MG63 (cell line): ENCODE measurements around the gene TCEANC2. TPM values are rescaled to one million over a fixed set of nuclear protein-coding genes. Genes with fewer than 3 reads are reported as not detected.
"Not testable (repeated sequence)": the region's sequence is repeated elsewhere in the genome, so short reads cannot be mapped to it uniquely, and the experiment has no call there.

Experiments
- DNase-seq: peaks from one replicate; pipeline ENCODE4 v3.0.0-alpha.2; 2020
- H3K27me3 ChIP-seq: fragments of 250-450 bp; sonication (Bioruptor Pico); 2 replicates; pipeline ENCODE4 v1.5.1; 2020; ENCODE audit warnings: mild to moderate bottlenecking, moderate library complexity
- H3K36me3 ChIP-seq: fragments of 250-450 bp; sonication (Bioruptor Pico); 2 replicates; pipeline ENCODE4 v1.5.1; 2020; ENCODE audit warnings: mild to moderate bottlenecking, moderate library complexity
- H3K4me3 ChIP-seq: fragments of 250-450 bp; sonication (Bioruptor Pico); 2 replicates; pipeline ENCODE4 v1.5.1; 2020; ENCODE audit warnings: mild to moderate bottlenecking, moderate library complexity
- H3K9me3 ChIP-seq: fragments of 250-450 bp; sonication (Bioruptor Pico); 2 replicates; pipeline ENCODE4 v1.5.1; 2020; ENCODE audit warnings: mild to moderate bottlenecking, moderate library complexity
- total RNA-seq: library from RNA; depleted of rRNA; stranded (reverse); fragments of >200 nt; shearing (Covaris generic); gene quantifications from 2 replicates; pipeline ENCODE4 v1.2.3, GENCODE V29; 2014; ENCODE audit warnings: low replicate concordance

Gene TCEANC2
- total RNA-seq, 1 experiment from 2014 or later: 3.0 TPM

DNA sequence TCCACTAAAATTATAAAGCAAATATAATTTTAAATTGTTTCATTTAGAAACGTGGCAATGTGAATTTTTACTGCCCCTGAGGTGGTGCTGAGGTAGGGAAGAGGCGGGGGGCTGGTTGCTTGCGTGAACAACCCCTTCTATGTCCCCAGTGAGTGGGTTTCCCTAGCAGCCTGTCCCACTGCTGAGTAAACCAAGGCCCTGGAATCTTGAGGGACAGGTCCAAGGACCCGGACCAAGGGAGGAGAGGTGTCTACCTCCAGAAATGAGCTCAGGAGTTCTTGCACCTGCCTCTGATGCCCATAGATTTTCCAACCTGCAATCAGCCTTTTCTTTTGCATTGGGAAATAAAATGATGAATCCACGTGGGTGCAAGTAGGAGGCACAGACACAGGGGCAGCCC is 34.8 kb upstream of the TCEANC2 start:
- DNase-seq: no peak
- Histone ChIP-seq H3K4me3 (no peak overlapping the region), H3K36me3 (no peaks in the 10 kb centered on the region), H3K9me3 (no peaks in the 10 kb centered on the region), H3K27me3 (no peaks in the 10 kb centered on the region)

DNA sequence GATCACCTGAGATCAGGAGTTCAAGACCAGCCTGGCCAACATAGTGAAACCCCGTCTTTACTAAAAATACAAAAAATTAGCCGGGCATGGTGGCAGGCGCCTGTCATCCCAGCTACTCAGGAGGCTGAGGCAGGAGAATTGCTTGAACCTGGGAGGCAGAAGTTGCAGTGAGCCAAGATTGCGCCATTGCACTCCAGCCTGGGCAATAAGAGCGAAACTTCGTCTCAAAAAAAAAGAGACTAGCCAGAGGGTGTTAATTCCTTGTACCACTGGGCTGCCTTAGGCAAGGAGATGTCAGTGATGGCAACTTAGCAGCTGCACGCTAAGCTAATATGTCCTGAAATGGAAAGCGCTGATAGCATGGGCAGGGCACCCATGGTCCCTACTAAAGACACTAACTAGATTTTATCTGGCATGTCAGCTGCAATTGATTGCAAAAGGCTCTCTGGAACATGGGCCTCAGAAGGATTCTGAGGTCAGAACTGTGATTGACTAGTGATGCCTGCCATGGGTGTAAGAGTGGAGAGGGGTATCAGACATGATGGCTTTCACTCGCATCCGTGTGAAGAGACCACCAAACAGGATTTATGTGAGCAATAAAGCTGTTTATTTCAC is 33.7 kb upstream of the TCEANC2 start:
- not testable (repeated sequence) for H3K9me3 ChIP-seq, H3K27me3 ChIP-seq, H3K36me3 ChIP-seq, DNase-seq, H3K4me3 ChIP-seq

DNA sequence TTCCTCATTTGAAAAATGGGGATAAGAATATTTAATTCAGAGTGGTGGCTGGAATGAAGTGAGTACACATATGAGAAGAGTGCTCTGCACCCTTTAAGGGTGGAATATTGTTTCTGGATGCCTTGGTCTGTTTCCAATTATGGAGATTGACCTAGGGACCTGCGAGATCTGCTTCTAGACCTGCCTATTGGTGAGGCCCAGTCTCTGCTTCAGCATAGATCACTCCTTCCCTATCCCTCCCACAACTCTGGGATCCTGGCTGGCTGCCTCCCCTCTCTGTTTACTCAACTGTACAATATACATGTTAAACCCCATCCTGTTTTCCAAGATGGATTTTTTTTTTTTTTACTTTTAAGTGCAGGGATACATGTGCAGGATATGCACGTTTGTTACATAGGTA is 29.1 kb upstream of the TCEANC2 start:
- H3K27me3 ChIP-seq: no peaks in the 10 kb centered on the region
- no peaks in the 10 kb centered on the region for H3K36me3 ChIP-seq
- no peaks in the 10 kb centered on the region for H3K9me3 ChIP-seq
- no peak overlapping the region for H3K4me3 ChIP-seq
- DNase-seq: no peak

DNA sequence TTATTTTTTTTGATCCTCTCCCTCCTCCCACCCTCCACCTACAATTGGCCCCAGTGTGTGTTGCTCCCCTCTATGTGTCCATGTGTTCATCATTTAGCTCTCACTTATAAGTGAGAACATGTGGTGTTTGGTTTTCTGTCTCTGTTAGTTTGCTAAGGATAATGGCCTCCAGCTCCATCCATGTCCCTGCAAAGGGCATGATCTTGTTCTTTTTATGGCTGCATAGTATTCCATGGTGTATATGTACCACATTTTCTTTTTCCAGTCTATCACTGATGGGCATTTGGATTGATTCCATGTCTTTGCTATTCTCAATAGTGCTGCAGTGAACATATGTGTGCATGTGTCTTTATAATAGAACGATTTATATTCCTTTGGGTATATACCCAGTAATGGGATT is 28.6 kb upstream of the TCEANC2 start:
- not testable (repeated sequence) for H3K9me3 ChIP-seq, H3K4me3 ChIP-seq, H3K36me3 ChIP-seq, H3K27me3 ChIP-seq, DNase-seq

DNA sequence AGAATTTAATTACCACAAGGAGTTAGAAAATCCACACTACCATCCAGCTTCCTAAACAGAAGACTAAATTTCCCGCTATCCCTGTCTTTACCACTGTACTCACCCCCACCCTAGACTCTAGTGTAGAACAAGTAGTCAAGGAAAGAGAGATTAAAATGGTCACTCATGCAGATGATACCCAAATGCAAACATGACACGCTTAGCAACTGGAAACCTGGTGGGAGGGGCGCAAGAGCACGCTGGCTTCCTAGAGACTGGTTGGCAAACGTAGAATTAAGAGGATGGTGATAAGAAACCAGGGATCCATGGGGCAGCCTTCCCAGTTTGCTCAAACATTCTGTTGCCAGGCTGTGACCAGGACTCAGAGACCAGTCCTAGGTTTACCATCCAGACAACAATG is 25.6 kb upstream of the TCEANC2 start:
- DNase-seq: no peak
- Histone ChIP-seq H3K27me3 (no peaks in the 10 kb centered on the region), H3K9me3 (no peaks in the 10 kb centered on the region), H3K4me3 (no peak overlapping the region), H3K36me3 (0 out of 2 replicates have a peak, but pooled peaks cover 2% of the 10 kb centered on the region)

DNA sequence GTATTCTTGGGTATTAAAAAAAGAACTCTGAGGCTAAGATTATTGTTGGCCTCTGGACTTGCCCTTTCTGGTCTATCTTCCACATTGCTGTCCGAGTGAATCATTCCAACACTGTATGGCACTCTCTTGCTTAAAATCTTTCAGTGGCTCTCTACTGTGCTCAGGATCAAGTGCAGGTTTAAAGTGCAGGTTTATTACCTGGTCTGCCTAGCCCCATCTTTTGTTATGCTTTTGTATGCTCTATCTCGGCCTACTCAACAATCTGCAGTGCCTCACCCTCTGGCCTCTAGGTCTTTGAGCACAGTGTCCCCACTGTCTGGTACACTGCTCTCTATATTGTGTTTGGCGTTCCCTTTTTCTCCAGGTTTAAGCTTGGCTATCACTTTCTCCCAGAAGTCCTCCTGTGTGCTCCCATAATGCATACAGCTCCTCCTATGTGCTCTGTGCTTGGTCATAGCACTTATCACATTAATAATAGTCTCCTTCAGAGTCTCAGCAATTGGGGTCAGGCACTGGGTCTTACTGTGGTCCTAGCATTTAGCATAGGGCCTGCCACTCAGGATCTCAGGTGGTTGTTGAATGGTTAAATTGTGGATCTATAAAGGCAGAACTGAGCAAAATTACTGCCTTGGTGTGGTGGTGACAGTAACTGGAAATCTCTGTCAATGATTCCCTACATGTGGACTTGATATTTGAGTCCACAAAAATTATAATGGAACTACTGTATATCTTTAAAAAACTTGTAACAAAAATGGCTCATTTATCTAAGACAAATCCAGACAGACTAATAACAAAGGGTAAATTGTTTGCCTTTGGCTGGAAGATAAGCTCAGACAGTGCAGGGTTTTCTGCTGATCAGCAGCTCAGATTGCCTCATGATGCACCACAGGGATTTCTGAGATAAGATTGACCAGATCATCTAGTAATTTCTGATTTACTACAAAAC is 24.8 kb upstream of the TCEANC2 start:
- no peaks in the 10 kb centered on the region for H3K27me3 ChIP-seq
- no peaks in the 10 kb centered on the region for H3K9me3 ChIP-seq
- no peak for DNase-seq
- H3K36me3 ChIP-seq: 0 out of 2 replicates have a peak, but pooled peaks cover 2% of the 10 kb centered on the region
- H3K4me3 ChIP-seq: no peak overlapping the region

DNA sequence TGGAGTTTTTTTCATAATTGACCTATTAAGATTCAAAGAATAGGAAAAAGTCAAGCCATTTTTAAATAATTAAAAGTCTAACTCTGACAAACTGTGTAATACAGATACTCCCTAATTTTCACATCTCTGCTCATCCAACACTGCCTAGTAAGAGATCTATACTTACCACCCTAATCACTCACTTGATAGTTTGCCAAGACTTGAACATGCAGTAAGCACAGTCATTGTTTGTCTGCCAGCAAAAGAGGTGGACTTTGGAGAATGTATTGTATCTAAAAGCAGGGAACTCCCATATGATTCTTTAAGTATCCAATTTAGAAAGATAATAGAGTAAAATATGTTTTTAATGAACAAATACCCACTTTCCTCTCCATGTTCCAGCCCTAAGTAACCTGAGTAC is 15.9 kb upstream of the TCEANC2 start:
- DNase-seq: no peak
- H3K9me3 ChIP-seq: no peaks in the 10 kb centered on the region
- H3K4me3 ChIP-seq: no peak overlapping the region
- peaks cover 19% of the 10 kb centered on the region for H3K36me3 ChIP-seq
- H3K27me3 ChIP-seq: no peaks in the 10 kb centered on the region

DNA sequence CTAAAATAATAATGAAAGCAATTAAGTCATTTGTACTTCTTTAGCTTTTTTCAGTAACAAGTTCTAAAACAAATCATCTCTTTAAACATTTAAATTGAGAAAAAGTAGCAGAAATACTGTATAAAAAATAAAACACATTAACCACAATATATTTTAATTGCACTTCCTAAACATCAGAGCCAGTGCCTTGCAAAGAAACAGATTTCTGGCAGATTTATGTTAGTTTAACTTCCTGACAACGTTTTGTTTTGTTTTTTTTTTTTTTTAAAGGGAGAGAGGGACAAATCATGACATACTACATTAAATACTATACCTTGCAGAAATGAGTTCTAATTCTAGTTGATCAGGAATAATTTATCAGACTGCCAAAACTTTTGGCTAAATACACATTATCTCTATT is 11.6 kb upstream of the TCEANC2 start:
- DNase-seq: no peak
- H3K36me3 ChIP-seq: peaks cover 22% of the 10 kb centered on the region
- H3K27me3 ChIP-seq: no peaks in the 10 kb centered on the region
- H3K9me3 ChIP-seq: no peaks in the 10 kb centered on the region
- H3K4me3 ChIP-seq: no peak overlapping the region

DNA sequence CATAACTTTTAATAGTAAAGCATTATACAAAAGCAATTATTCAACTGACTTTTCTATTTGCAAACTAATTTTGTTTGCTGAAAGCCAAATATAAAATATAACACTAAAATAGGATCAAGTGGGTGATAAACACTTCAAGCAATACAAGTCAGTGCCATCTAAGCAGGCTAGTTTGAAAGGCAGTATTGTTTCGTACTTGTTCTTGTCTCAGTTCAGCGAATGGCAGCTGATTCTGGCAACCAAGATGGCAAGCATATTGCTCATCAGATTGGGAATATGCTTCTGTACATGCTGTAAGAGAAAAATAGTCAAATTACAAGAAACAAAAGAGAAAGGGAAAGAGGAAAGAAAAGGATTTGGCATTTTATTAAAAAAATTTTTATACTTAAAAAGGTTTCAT is 7.9 kb upstream of the TCEANC2 start:
- H3K4me3 ChIP-seq: no peak overlapping the region
- DNase-seq: no peak
- no peaks in the 10 kb centered on the region for H3K27me3 ChIP-seq
- H3K36me3 ChIP-seq: peaks cover 22% of the 10 kb centered on the region
- no peaks in the 10 kb centered on the region for H3K9me3 ChIP-seq

DNA sequence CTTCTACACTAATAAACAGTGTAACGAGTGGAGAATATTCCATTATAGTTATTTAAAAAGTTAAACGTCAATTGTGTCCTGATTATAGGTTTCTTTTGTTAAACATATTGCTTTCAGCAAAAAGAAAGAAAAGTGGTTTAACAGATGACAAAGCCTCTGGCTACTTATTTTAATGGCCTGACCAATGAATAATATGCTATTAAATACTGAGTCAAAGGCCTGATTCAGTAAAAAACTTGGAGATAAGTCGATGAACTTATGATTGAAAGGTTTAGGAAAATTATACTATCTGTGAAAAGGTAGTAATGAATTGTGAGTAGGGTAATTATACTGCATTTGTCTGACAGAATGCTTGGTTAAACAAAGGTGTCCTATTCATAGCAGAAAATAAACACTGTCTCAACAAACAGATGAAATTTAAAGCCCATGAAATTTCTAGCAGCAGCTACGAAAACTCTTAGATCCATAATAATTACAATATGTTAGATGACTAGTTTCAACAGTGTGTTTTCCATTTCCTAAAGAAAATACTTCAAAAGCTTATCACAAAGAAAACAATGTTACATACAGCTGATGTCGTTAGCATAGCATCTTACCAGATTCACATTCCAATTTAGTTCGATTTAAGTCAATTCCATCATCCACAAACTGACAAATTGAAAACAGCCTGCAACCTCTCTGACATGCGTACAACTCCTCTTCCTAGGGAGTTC is 6.6 kb upstream of the TCEANC2 start:
- H3K27me3 ChIP-seq: no peaks in the 10 kb centered on the region
- peaks cover 11% of the 10 kb centered on the region for H3K36me3 ChIP-seq
- H3K9me3 ChIP-seq: no peaks in the 10 kb centered on the region
- H3K4me3 ChIP-seq: no peak overlapping the region
- no peak for DNase-seq

DNA sequence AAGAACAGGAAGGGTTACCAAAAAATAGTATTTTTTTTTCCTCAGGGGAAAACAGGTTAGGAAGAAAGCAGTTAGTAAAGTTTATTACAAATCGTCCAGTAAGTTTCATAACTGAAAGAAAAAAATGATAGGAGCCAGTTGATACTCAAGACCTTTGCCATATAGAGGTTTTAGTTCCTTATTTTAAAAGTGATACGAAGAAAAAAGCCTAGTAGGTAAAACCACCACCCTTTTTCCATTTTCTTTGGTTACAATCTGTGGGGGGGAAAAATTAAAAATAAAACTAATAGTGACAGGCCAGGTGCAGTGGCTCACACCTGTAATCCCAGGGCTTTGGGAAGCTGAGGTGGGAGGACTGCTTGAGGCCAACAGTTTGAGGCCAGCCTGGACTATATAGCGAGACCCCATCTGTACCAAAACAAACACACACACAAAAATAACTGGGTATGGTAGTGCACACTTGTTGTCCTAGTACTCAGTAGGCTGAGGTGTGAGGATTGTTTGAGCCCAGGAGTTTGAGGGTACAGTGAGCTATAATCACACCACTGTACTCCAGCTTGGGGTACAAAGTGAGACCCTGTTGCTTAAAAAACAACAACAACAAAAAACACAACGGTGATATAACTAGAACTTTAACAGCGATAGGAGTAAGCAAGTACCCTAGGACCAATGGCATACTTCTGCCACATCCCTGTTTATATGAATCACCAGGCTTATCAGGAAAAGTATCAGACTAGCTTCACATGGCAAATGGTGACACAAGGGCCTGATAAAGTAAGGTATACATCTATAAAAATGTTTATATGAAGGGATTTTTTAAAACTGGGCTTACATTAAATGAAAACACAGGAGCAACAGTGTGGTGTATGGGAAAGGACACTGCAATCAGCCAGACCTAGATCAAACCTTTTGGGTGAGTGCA is 5.8 kb upstream of the TCEANC2 start:
- no peaks in the 10 kb centered on the region for H3K27me3 ChIP-seq
- no peak overlapping the region for H3K4me3 ChIP-seq
- no peak for DNase-seq
- H3K9me3 ChIP-seq: no peaks in the 10 kb centered on the region
- H3K36me3 ChIP-seq: peaks cover 4% of the 10 kb centered on the region

DNA sequence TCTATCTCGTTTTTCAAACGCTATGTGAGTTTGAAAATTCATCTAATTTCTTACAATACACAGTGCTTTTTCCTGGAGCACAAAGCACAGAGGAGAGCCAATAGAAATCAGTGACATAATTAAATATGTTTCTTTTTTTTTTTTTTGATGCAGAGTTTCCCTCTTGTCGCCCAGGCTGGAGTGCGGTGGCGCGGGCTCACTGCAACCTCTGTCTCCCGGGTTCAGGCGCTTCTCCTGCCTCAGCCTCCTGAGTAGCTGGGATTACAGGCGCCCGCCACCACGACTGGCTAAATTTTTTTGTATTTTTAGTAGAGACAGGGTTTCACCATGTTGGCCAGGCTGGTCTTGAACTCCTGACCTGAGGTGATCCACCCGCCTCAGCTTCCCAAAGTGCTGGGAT is 3.0 kb upstream of the TCEANC2 start:
- not testable (repeated sequence) for H3K36me3 ChIP-seq, H3K4me3 ChIP-seq, DNase-seq, H3K9me3 ChIP-seq, H3K27me3 ChIP-seq

DNA sequence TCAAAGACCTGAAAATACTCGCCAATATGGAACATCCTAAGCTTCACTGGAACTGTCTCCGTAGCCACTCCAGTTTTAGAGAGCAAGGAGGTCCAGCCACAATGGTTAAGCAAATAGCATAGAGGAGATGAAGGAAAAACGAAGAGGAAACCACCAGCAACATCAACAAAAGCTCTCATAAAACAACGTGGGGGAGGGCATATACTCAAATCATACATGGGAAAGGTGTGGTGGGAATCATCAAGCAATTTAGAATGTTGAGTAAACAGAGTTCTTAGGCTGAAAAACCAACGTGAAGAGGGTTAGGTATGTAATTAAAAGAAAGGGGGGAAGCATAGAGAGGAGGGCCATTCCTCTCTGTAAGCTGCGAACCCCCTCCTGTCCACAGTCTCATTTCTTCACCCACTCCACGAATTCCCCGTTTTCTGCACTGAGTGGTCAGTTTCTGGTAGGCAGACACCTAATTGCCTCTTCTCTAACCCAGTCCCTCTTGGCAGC is 1.4 kb upstream of the TCEANC2 start:
- Histone ChIP-seq H3K4me3 (peak overlapping the region; percentile 84), H3K9me3 (no peaks in the 10 kb centered on the region), H3K36me3 (no peaks in the 10 kb centered on the region), H3K27me3 (no peaks in the 10 kb centered on the region)
- no peak for DNase-seq

DNA sequence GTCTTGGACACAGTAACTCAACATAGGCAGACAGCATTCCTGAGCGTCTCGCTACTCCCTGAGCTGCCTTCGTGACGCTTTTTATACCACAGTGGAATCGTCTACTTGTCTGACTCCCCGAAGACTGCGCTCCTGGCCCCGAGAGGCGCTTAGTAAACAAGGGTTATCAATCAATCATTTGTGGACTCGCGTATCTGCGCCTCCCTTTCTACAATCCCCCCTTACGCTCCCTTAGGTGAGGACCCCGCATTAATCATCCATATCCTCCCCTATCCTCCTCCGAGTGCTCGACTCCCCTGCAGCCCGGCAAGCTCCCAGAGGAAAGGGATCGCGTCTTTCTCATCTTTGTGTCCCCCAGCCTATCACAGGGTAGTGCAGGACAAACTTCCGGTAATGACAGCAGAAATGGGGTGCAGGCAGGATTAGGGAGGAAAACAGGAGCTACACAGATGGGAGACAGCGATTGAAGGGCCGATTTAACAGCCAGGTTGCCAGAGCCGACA is 926 bp upstream of the TCEANC2 start:
- Histone ChIP-seq H3K9me3 (no peaks in the 10 kb centered on the region), H3K27me3 (no peaks in the 10 kb centered on the region), H3K36me3 (no peaks in the 10 kb centered on the region), H3K4me3 (peak overlapping the region; percentile 84)
- peak; percentile 34 for DNase-seq

DNA sequence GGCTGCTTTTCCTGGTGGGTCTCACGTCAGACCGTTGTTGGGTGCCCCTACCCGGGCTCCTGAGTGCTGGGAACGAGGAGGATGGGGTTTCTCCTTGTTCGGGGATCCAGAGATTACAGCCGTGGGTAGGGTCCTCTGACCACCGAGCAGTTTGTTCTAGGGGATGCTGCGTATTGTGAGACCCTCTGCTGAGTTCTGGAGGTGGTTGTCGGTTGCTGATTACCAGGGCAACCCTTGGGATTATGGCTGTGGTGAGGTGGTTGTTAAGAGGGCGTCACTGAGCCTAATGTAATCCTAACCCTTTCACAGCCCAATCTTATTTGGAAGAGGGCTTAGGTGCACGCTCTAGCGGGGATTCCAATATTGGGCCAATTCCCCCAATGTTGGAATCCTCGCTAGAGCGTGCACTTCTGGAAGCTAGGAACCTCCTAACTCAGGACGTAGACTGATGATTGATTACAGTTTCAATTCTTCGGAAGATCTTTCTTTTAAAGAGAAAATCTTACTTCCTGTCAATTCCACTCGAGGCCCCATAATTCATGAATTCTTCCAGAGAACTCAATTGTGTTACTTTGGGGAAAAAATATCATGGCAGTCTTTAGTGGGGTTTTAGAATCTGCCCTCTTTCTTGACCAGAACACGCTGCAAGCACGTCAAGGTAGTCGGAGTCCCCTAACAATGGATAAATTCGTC is 483 bp downstream of the TCEANC2 start:
- no peaks in the 10 kb centered on the region for H3K27me3 ChIP-seq
- no peaks in the 10 kb centered on the region for H3K9me3 ChIP-seq
- no peaks in the 10 kb centered on the region; the same call in 1 of the 2 replicates for H3K36me3 ChIP-seq
- H3K4me3 ChIP-seq: peak overlapping the region; percentile 84
- no peak for DNase-seq

DNA sequence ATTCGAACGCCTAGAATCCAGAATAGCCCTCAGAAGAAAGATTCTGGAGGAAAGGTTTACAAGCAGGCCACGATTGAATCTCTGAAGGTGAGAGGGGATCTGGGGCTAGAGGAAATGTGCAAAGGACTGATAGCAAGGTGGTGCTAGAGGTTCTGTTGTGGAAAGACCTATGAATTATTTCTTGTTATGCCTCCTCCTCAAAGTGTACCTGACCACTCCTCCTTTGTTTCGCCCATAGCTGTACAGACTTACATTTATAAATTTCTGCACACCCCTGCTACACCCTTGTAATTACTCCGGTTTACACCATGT is 986 bp downstream of the TCEANC2 start:
- peak overlapping the region; percentile 84 for H3K4me3 ChIP-seq
- no peaks in the 10 kb centered on the region for H3K27me3 ChIP-seq
- no peaks in the 10 kb centered on the region; the same call in 1 of the 2 replicates for H3K36me3 ChIP-seq
- H3K9me3 ChIP-seq: no peaks in the 10 kb centered on the region
- no peak for DNase-seq
